Colonic mucosa (tissue), 4 donors: Measurements from ENCODE around the gene ANKS1B. TPM values are rescaled to one million over a fixed set of nuclear protein-coding genes. Genes with fewer than 3 reads are reported as not detected.

ENCODE experiments used
- DNase-seq: peaks from one replicate; pipeline ENCODE4 v3.0.0-alpha.2; 2020
- H3K27ac ChIP-seq: fragments of 200-600 bp; one replicate; pipeline ENCODE4 v1.8.0; 2021
- H3K27me3 ChIP-seq: fragments of 200-600 bp; one replicate; pipeline ENCODE4 v1.8.0; 2021
- H3K36me3 ChIP-seq: fragments of 200-600 bp; one replicate; pipeline ENCODE4 v1.8.0; 2021
- H3K4me1 ChIP-seq: fragments of 200-600 bp; one replicate; pipeline ENCODE4 v1.8.0; 2021; ENCODE audit warnings: mild to moderate bottlenecking
- H3K4me3 ChIP-seq: fragments of 200-600 bp; one replicate; pipeline ENCODE4 v1.8.0; 2021
- H3K9ac ChIP-seq, 2 donors: one replicate each; pipeline ENCODE4 v1.7.0; 2013; ENCODE audit warnings: control low read depth in 2 of 2, low read depth in 2 of 2, low read length in 2 of 2
- H3K9me3 ChIP-seq: fragments of 200-600 bp; one replicate; pipeline ENCODE4 v1.8.0; 2021
- CTCF ChIP-seq: fragments of 200-600 bp; IDR thresholded peaks from one replicate; pipeline ENCODE4 v1.8.0; 2022; ENCODE audit warnings: antibody characterized with exemption, mild to moderate bottlenecking
- intact Hi-C: fragments of 100-400 bp; cut with DNase I; formaldehyde crosslinking; loops from one replicate; pipeline ENCODE4 v1.14.1; 2022
- total RNA-seq, 2 donors: library from RNA; stranded (reverse); fragmentation: NEBNext Ultra II Directional in 1 of 2; extraction: Animal tissue kit (Norgen Biotek cat#: 25700) in 1 of 2; gene quantifications; one replicate each; pipeline ENCODE4 v1.2.1, GENCODE V29; 2021
- donor health status: healthy.
- donor health status: DM: no; HTN: no; CAD: no.
- donor health status: DM: no; HTN: no; CAD: no.

The ANKS1B gene
- total RNA-seq, 2 donors from 2014 or later, result 1.7 to 3.3 TPM

- no peaks in the 10 kb centered on the region for H3K36me3 ChIP-seq
- H3K27ac ChIP-seq, result no peak overlapping the region
- no peak overlapping the region for H3K4me3 ChIP-seq
- H3K4me1 ChIP-seq, result no peaks in the 10 kb centered on the region
- H3K27me3 ChIP-seq, result no peaks in the 10 kb centered on the region
- no peak overlapping the region for H3K9ac ChIP-seq
- no peak for DNase-seq
- TF ChIP-seq CTCF, result no peak
- intact Hi-C loops, result no loop called here
- H3K9me3 ChIP-seq, result no peaks in the 10 kb centered on the region
Measured at GRCh38 chr12:99870085-99870484, 114.7 kb downstream of the ANKS1B start.

- intact Hi-C loops, result no loop called here
- Histone ChIP-seq H3K4me3 (no peak overlapping the region), H3K9me3 (no peaks in the 10 kb centered on the region), H3K27me3 (no peaks in the 10 kb centered on the region), H3K9ac (no peak overlapping the region), H3K27ac (no peak overlapping the region), H3K4me1 (no peaks in the 10 kb centered on the region), H3K36me3 (no peaks in the 10 kb centered on the region)
- TF ChIP-seq CTCF, result no peak
- DNase-seq, result no peak
Measured at GRCh38 chr12:99861731-99862130, 123.0 kb downstream of the ANKS1B start.

- no peak overlapping the region for H3K27ac ChIP-seq
- TF ChIP-seq CTCF, result no peak
- no peaks in the 10 kb centered on the region for H3K4me1 ChIP-seq
Measured at GRCh38 chr12:99859126-99859525, 125.6 kb downstream of the ANKS1B start.

GRCh38 chr12:99852666-99853065, 132.1 kb downstream of the ANKS1B start:
- Histone ChIP-seq H3K36me3 (no peaks in the 10 kb centered on the region), H3K27ac (no peak overlapping the region), H3K9me3 (no peaks in the 10 kb centered on the region), H3K27me3 (no peaks in the 10 kb centered on the region), H3K9ac (no peak overlapping the region), H3K4me1 (no peaks in the 10 kb centered on the region), H3K4me3 (no peak overlapping the region)
- DNase-seq, result no peak
- no peak for TF ChIP-seq CTCF
- intact Hi-C loops, result no loop called here

More at GRCh38 chr12:99859126-99859525, 125.6 kb downstream of the ANKS1B start:
- H3K9me3 ChIP-seq, result no peaks in the 10 kb centered on the region
- DNase-seq, result no peak
- intact Hi-C loops, result no loop called here
- no peak overlapping the region for H3K9ac ChIP-seq
- H3K36me3 ChIP-seq, result no peaks in the 10 kb centered on the region
- no peak overlapping the region for H3K4me3 ChIP-seq
- no peaks in the 10 kb centered on the region for H3K27me3 ChIP-seq

GRCh38 chr12:99847936-99848335, 136.8 kb downstream of the ANKS1B start:
- no peaks in the 10 kb centered on the region for H3K36me3 ChIP-seq
- H3K27ac ChIP-seq, result no peak overlapping the region
- DNase-seq, result no peak
- intact Hi-C loops, result no loop called here
- no peaks in the 10 kb centered on the region for H3K4me1 ChIP-seq
- H3K4me3 ChIP-seq, result no peak overlapping the region
- H3K9ac ChIP-seq, result no peak overlapping the region
- no peaks in the 10 kb centered on the region for H3K27me3 ChIP-seq
- H3K9me3 ChIP-seq, result no peaks in the 10 kb centered on the region
- no peak for TF ChIP-seq CTCF

- H3K9ac ChIP-seq, result no peak overlapping the region
- TF ChIP-seq CTCF, result no peak
- DNase-seq, result no peak
- no peaks in the 10 kb centered on the region for H3K36me3 ChIP-seq
- H3K4me1 ChIP-seq, result no peaks in the 10 kb centered on the region
- H3K9me3 ChIP-seq, result no peaks in the 10 kb centered on the region
- H3K27ac ChIP-seq, result no peak overlapping the region
- intact Hi-C loops, result no loop called here
- no peak overlapping the region for H3K4me3 ChIP-seq
- H3K27me3 ChIP-seq, result no peaks in the 10 kb centered on the region
Measured at GRCh38 chr12:99834710-99835109, 150.0 kb downstream of the ANKS1B start.
